Measurements from ENCODE around the gene ETHE1. TPM values are rescaled to one million over a fixed set of nuclear protein-coding genes. Genes with fewer than 3 reads are reported as not detected.
"Not testable (repeated sequence)": the region's sequence is repeated elsewhere in the genome, so short reads cannot be mapped to it uniquely, and the experiment has no call there.

ETHE1 gene
- total RNA-seq, 1 experiment from 2014 or later: 190 TPM

GRCh38 chr19:43551399-43552197 is 24.6 kb upstream of the ETHE1 start:
- no peak for DNase-seq (ENCODE audit: low spot score)

GRCh38 chr19:43548706-43549105 is 21.7 kb upstream of the ETHE1 start:
- no peak for DNase-seq (ENCODE audit: low spot score)

- DNase-seq (ENCODE audit: low spot score): not testable (repeated sequence)
These were observed 20.9 kb upstream of the ETHE1 start for GRCh38 chr19:43547926-43548325.

GRCh38 chr19:43546581-43546980 is 19.6 kb upstream of the ETHE1 start:
- no peak for DNase-seq (ENCODE audit: low spot score)

GRCh38 chr19:43545981-43546380 is 19.0 kb upstream of the ETHE1 start:
- no peak for DNase-seq (ENCODE audit: low spot score)

GRCh38 chr19:43545276-43545675 is 18.3 kb upstream of the ETHE1 start:
- DNase-seq (ENCODE audit: low spot score): no peak

GRCh38 chr19:43544077-43544476 is 17.1 kb upstream of the ETHE1 start:
- no peak for DNase-seq (ENCODE audit: low spot score)

GRCh38 chr19:43541920-43542650 is 15.1 kb upstream of the ETHE1 start:
- DNase-seq (ENCODE audit: low spot score): no peak

- DNase-seq (ENCODE audit: low spot score): no peak
These were observed 13.4 kb upstream of the ETHE1 start for GRCh38 chr19:43540381-43540780.

- no peak for DNase-seq (ENCODE audit: low spot score)
These were observed 11.9 kb upstream of the ETHE1 start for GRCh38 chr19:43538922-43539321.

- peak; percentile 60 for DNase-seq (ENCODE audit: low spot score)
These were observed 8.1 kb upstream of the ETHE1 start for GRCh38 chr19:43534816-43535761.

GRCh38 chr19:43534305-43534815 is 7.4 kb upstream of the ETHE1 start:
- DNase-seq (ENCODE audit: low spot score): no peak

GRCh38 chr19:43533546-43534304 is 6.7 kb upstream of the ETHE1 start:
- DNase-seq (ENCODE audit: low spot score): peak; percentile 100

- DNase-seq (ENCODE audit: low spot score): peak; percentile 97
These were observed 6.1 kb upstream of the ETHE1 start, which contains the start of gene ZNF575 for GRCh38 chr19:43532962-43533545. Gene ZNF575, plus strand, starts transcription at chr19:43533188. Its CDS starts 1,235 bp downstream, at chr19:43534423.

GRCh38 chr19:43532571-43532961 is 5.6 kb upstream of the ETHE1 start:
- DNase-seq (ENCODE audit: low spot score): peak; percentile 88

GRCh38 chr19:43527860-43528622 is 1.0 kb upstream of the ETHE1 start:
- peak; percentile 20 for DNase-seq (ENCODE audit: low spot score)

- DNase-seq (ENCODE audit: low spot score): peak; percentile 76
These were observed 897 bp downstream of the ETHE1 start for GRCh38 chr19:43525836-43526771.
